IPS-15b (cell line): Measurements from ENCODE around the gene TSPAN3.

Experiments used
- H3K27me3 ChIP-seq: one replicate; pipeline ENCODE4 v1.6.1; 2013; ENCODE audit warnings: low read length; ENCODE audit not compliant: control insufficient read depth, insufficient read depth
- H3K36me3 ChIP-seq: one replicate; pipeline ENCODE4 v1.6.1; 2013; ENCODE audit warnings: low read length; ENCODE audit not compliant: control insufficient read depth, insufficient read depth
- H3K4me1 ChIP-seq: one replicate; pipeline ENCODE4 v1.6.1; 2013; ENCODE audit warnings: mild to moderate bottlenecking, low read length; ENCODE audit not compliant: control insufficient read depth, insufficient read depth
- H3K4me3 ChIP-seq: one replicate; pipeline ENCODE4 v1.5.1; 2013; ENCODE audit warnings: low read depth, low read length
- H3K9ac ChIP-seq: one replicate; pipeline ENCODE4 v1.6.1; 2013; ENCODE audit warnings: low read depth, mild to moderate bottlenecking, low read length
- H3K9me3 ChIP-seq: one replicate; pipeline ENCODE4 v1.6.1; 2013; ENCODE audit warnings: mild to moderate bottlenecking, low read length; ENCODE audit not compliant: control insufficient read depth, insufficient read depth

The TSPAN3 gene

GRCh38 chr15:77064539-77065308 lies 6.2 kb downstream of the TSPAN3 start:
- Histone ChIP-seq H3K4me1 (peaks cover 15% of the 10 kb centered on the region), H3K9me3 (no peaks in the 10 kb centered on the region), H3K27me3 (peaks cover under 1% of the 10 kb centered on the region), H3K36me3 (no peaks in the 10 kb centered on the region), H3K4me3 (no peak overlapping the region), H3K9ac (no peak overlapping the region)

GRCh38 chr15:77064063-77064462 lies 6.8 kb downstream of the TSPAN3 start:
- Histone ChIP-seq H3K27me3 (no peaks in the 10 kb centered on the region), H3K36me3 (no peaks in the 10 kb centered on the region), H3K9me3 (no peaks in the 10 kb centered on the region), H3K9ac (no peak overlapping the region), H3K4me1 (peaks cover 13% of the 10 kb centered on the region), H3K4me3 (no peak overlapping the region)

GRCh38 chr15:77063249-77063648 lies 7.7 kb downstream of the TSPAN3 start:
- Histone ChIP-seq H3K4me1 (peaks cover 13% of the 10 kb centered on the region), H3K4me3 (no peak overlapping the region), H3K27me3 (no peaks in the 10 kb centered on the region), H3K9ac (no peak overlapping the region), H3K9me3 (no peaks in the 10 kb centered on the region), H3K36me3 (no peaks in the 10 kb centered on the region)

DNA sequence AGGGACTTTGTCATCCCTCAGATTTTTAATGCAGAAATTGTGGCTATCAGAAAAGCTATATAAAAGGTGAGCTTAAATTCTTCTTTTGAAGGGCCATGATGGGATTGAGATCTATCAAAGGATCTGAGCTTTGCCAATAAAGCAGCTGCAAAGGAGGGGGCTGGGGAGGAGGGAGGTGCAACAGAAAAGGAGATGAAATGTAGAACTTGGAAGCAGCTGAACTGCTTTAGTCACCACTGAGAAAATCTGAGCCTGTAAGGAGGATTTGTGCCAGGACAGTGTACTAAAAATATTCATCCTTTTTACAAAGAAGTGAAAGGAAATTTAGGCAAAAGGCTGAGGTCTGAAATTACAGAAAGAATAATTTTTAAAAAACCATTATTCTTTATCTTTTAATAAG lies 10.4 kb downstream of the TSPAN3 start:
- Histone ChIP-seq H3K4me3 (no peak overlapping the region), H3K9ac (no peak overlapping the region)

GRCh38 chr15:77059786-77060361 lies 11.0 kb downstream of the TSPAN3 start:
- no peaks in the 10 kb centered on the region for H3K36me3 ChIP-seq
- no peaks in the 10 kb centered on the region for H3K27me3 ChIP-seq
- H3K9me3 ChIP-seq = no peaks in the 10 kb centered on the region
- no peak overlapping the region for H3K9ac ChIP-seq
- peaks cover 20% of the 10 kb centered on the region for H3K4me1 ChIP-seq
- H3K4me3 ChIP-seq = no peak overlapping the region

More for the DNA sequence above, 10.4 kb downstream of the TSPAN3 start:
- Histone ChIP-seq H3K4me1 (peaks cover 20% of the 10 kb centered on the region), H3K9me3 (no peaks in the 10 kb centered on the region), H3K36me3 (no peaks in the 10 kb centered on the region), H3K27me3 (no peaks in the 10 kb centered on the region)

- no peaks in the 10 kb centered on the region for H3K36me3 ChIP-seq
- H3K9me3 ChIP-seq = no peaks in the 10 kb centered on the region
- H3K4me1 ChIP-seq = peaks cover 8% of the 10 kb centered on the region
Measured at GRCh38 chr15:77058468-77058867, 12.4 kb downstream of the TSPAN3 start.

GRCh38 chr15:77057685-77058084 lies 13.2 kb downstream of the TSPAN3 start:
- no peaks in the 10 kb centered on the region for H3K36me3 ChIP-seq
- H3K4me3 ChIP-seq = no peak overlapping the region
- peaks cover 10% of the 10 kb centered on the region for H3K4me1 ChIP-seq
- H3K9ac ChIP-seq = no peak overlapping the region
- no peaks in the 10 kb centered on the region for H3K9me3 ChIP-seq
- H3K27me3 ChIP-seq = no peaks in the 10 kb centered on the region

More at GRCh38 chr15:77058468-77058867, 12.4 kb downstream of the TSPAN3 start:
- no peak overlapping the region for H3K9ac ChIP-seq
- no peak overlapping the region for H3K4me3 ChIP-seq
- H3K27me3 ChIP-seq = no peaks in the 10 kb centered on the region

GRCh38 chr15:77057072-77057471 lies 13.8 kb downstream of the TSPAN3 start:
- Histone ChIP-seq H3K4me3 (no peak overlapping the region), H3K27me3 (no peaks in the 10 kb centered on the region), H3K9me3 (no peaks in the 10 kb centered on the region), H3K36me3 (no peaks in the 10 kb centered on the region), H3K9ac (no peak overlapping the region), H3K4me1 (peaks cover 10% of the 10 kb centered on the region)

DNA sequence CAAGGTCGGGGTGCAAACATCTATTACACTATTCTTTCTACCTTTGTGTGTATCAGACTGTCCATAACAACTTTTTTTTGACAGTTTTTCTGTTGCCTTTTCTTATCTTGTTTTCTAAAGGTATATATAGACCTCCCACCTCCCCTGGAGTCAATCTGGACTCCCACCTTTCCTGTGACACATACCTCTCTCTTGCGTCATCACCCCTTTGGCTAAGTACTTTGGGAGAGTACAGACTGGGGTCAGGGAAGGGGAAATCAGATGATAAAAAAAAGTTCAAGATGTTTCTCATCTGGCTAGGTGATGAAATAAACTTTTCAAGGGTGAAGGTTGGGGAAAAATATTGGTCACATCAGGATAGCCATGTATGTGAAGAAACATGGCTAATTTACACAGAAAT lies 17.2 kb downstream of the TSPAN3 start:
- H3K9ac ChIP-seq = no peak overlapping the region
- H3K27me3 ChIP-seq = no peaks in the 10 kb centered on the region
- H3K36me3 ChIP-seq = no peaks in the 10 kb centered on the region
- no peak overlapping the region for H3K4me3 ChIP-seq
- H3K4me1 ChIP-seq = peaks cover 10% of the 10 kb centered on the region
- H3K9me3 ChIP-seq = no peaks in the 10 kb centered on the region

DNA sequence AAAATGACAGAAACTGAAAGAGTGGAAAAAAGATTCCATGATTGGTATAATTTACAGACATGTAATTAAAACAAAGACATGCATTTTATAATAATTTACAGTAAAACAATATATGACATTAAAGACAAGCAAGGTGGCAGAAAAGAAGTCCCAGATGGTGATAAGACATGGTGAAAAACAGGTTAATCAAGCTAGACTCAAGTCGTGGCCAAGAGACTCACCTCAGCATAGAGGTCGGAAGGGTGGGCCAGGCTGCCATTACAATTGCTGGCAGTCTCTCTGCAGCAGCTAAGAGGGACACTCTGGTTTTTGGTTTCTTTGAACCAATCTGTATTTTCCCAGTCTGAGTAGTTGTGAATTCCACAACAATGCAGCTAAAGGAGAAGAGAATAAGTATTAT lies 18.4 kb downstream of the TSPAN3 start:
- H3K4me1 ChIP-seq = peaks cover 10% of the 10 kb centered on the region
- H3K36me3 ChIP-seq = no peaks in the 10 kb centered on the region
- H3K9ac ChIP-seq = no peak overlapping the region
- H3K4me3 ChIP-seq = no peak overlapping the region
- no peaks in the 10 kb centered on the region for H3K27me3 ChIP-seq
- H3K9me3 ChIP-seq = no peaks in the 10 kb centered on the region

DNA sequence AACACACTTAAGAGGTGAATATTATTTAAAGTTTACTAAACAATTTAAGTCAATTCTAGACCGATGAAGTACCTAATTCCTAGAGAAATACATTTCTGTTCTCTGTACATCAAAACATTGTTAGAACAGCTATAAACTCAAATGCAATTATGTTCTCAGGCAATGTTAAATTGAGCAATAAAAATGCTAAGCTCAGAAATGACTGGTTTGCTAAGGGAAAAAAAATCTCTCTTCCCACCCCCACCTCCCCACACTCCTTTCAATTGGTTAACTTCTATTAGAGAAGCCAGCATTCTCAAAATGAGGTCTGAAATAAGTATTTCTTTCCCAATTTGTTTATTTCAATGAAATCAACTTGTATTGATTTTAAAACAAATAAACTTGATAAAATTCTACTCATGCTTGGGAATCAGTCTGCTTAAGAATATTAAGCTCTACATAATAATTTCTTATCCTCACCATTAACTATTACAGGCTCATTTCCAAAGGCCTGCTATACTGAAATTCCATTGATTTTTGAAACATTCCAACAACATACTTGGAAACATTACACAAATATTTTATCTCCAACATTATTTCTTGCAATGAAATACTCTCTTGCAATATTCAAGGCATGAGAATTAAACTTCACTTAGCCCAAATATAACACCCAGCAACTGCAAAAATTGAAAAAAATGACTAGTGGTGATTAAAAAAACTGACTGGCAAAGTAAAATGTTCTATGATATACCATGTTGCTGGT lies 22.6 kb downstream of the TSPAN3 start:
- H3K9ac ChIP-seq = no peak overlapping the region
- no peaks in the 10 kb centered on the region for H3K9me3 ChIP-seq
- H3K36me3 ChIP-seq = peaks cover 13% of the 10 kb centered on the region
- H3K4me1 ChIP-seq = peaks cover 2% of the 10 kb centered on the region
- no peaks in the 10 kb centered on the region for H3K27me3 ChIP-seq
- H3K4me3 ChIP-seq = no peak overlapping the region
